Measurements from ENCODE around the gene LHFPL3. TPM values are rescaled to one million over a fixed set of nuclear protein-coding genes. Genes with fewer than 3 reads are reported as not detected.
"Not testable (repeated sequence)": the region's sequence is repeated elsewhere in the genome, so short reads cannot be mapped to it uniquely, and the experiment has no call there.

The LHFPL3 gene
- polyA plus RNA-seq, 1 donor from 2014 or later = 5.6 TPM

DNA sequence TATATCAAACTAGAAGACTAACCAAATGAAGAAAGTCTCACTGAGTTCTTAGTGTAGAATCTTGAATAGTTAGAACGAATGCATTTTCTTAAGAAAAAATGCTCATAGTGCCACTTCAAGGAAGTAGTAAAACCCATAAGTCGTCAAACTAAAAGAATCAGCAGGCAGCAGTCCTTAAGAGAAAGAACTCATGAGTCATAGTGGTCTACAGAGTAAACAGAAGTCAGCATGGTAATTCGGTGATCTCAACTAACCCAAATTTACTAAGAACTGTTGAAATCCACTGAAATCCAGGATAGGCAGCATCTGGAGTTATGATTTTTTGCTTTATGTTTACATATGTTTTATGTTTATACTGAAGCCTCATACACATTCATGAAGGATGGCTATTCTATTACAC lies 256.2 kb downstream of the LHFPL3 start:
- TF ChIP-seq RAD21 (conservative IDR thresholded peaks at IDR 0.05) (no peak), TAF1 (IDR thresholded peaks at IDR 0.05; ENCODE audit: low read depth) (no peak), EP300 (conservative IDR thresholded peaks at IDR 0.05; ENCODE audit: poor library complexity, severe bottlenecking) (no peak), MXI1 (conservative IDR thresholded peaks at IDR 0.05; ENCODE audit: poor library complexity, severe bottlenecking) (no peak), SMC3 (conservative IDR thresholded peaks at IDR 0.05; ENCODE audit: poor library complexity) (no peak), POLR2AphosphoS5 (IDR thresholded peaks at IDR 0.05) (no peak), EZH2 (IDR thresholded peaks at IDR 0.05; ENCODE audit: borderline replicate concordance, insufficient read depth, low read length, poor library complexity, severe bottlenecking) (no peak)
- TF ChIP-seq, protein P1, sequence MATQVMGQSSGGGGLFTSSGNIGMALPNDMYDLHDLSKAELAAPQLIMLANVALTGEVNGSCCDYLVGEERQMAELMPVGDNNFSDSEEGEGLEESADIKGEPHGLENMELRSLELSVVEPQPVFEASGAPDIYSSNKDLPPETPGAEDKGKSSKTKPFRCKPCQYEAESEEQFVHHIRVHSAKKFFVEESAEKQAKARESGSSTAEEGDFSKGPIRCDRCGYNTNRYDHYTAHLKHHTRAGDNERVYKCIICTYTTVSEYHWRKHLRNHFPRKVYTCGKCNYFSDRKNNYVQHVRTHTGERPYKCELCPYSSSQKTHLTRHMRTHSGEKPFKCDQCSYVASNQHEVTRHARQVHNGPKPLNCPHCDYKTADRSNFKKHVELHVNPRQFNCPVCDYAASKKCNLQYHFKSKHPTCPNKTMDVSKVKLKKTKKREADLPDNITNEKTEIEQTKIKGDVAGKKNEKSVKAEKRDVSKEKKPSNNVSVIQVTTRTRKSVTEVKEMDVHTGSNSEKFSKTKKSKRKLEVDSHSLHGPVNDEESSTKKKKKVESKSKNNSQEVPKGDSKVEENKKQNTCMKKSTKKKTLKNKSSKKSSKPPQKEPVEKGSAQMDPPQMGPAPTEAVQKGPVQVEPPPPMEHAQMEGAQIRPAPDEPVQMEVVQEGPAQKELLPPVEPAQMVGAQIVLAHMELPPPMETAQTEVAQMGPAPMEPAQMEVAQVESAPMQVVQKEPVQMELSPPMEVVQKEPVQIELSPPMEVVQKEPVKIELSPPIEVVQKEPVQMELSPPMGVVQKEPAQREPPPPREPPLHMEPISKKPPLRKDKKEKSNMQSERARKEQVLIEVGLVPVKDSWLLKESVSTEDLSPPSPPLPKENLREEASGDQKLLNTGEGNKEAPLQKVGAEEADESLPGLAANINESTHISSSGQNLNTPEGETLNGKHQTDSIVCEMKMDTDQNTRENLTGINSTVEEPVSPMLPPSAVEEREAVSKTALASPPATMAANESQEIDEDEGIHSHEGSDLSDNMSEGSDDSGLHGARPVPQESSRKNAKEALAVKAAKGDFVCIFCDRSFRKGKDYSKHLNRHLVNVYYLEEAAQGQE (IDR thresholded peaks at IDR 0.05; ENCODE audit: borderline replicate concordance) = no peak
- TF ChIP-seq, protein P2, sequence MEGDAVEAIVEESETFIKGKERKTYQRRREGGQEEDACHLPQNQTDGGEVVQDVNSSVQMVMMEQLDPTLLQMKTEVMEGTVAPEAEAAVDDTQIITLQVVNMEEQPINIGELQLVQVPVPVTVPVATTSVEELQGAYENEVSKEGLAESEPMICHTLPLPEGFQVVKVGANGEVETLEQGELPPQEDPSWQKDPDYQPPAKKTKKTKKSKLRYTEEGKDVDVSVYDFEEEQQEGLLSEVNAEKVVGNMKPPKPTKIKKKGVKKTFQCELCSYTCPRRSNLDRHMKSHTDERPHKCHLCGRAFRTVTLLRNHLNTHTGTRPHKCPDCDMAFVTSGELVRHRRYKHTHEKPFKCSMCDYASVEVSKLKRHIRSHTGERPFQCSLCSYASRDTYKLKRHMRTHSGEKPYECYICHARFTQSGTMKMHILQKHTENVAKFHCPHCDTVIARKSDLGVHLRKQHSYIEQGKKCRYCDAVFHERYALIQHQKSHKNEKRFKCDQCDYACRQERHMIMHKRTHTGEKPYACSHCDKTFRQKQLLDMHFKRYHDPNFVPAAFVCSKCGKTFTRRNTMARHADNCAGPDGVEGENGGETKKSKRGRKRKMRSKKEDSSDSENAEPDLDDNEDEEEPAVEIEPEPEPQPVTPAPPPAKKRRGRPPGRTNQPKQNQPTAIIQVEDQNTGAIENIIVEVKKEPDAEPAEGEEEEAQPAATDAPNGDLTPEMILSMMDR (IDR thresholded peaks at IDR 0.05; ENCODE audit: poor library complexity, severe bottlenecking) = no peak
- no peaks in the 10 kb centered on the region for H3F3A ChIP-seq (ENCODE audit: insufficient read depth, low read length, poor library complexity, severe bottlenecking)

DNA sequence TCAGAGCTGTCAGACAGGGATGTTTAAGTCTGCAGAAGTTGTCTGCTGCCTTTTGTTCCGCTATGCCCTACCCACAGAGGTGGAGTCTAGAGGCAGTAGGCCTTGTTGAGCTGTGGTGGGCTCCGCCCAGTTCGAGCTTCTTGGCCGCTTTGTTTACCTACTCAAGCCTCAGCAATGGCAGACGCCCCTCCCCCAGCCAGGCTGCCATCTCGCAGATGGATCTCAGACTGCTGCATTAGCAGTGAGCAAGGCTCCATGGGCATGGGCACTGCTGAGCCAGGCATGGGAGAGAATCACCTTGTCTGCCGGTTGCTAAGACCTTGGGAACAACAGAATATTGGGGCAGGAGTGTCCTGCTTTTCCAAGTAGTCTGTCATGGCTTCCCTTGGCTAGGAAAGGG lies 267.2 kb downstream of the LHFPL3 start:
- not testable (repeated sequence) for H3K9me3 ChIP-seq (ENCODE audit: low read length); H3K27me3 ChIP-seq (ENCODE audit: insufficient read depth, low read depth, low read length); H3F3A ChIP-seq (ENCODE audit: insufficient read depth, low read length, poor library complexity, severe bottlenecking); H3K9me2 ChIP-seq (ENCODE audit: insufficient read depth, low read length); H3K36me3 ChIP-seq (ENCODE audit: insufficient read depth, low read length); H4K20me1 ChIP-seq (ENCODE audit: insufficient read depth); H3K9ac ChIP-seq (ENCODE audit: low read length); H3K4me2 ChIP-seq (ENCODE audit: low read length); H2AFZ ChIP-seq (ENCODE audit: low read depth, low read length); H3K79me2 ChIP-seq (replicated peaks; ENCODE audit: insufficient read depth, low read length); H3K4me3 ChIP-seq (ENCODE audit: low read length); H3K27ac ChIP-seq (ENCODE audit: low read length)

More for the DNA sequence above, 256.2 kb downstream of the LHFPL3 start:
- H4K20me1 ChIP-seq (ENCODE audit: insufficient read depth) = no peaks in the 10 kb centered on the region
- no peak overlapping the region for H3K27ac ChIP-seq (ENCODE audit: low read length)
- H3K9me2 ChIP-seq (ENCODE audit: insufficient read depth, low read length) = no peaks in the 10 kb centered on the region
- H3K79me2 ChIP-seq (replicated peaks; ENCODE audit: insufficient read depth, low read length) = no peaks in the 10 kb centered on the region
- no peak overlapping the region for H3K9ac ChIP-seq (ENCODE audit: low read length)
- H3K36me3 ChIP-seq (ENCODE audit: insufficient read depth, low read length) = no peaks in the 10 kb centered on the region
- H3K27me3 ChIP-seq (ENCODE audit: insufficient read depth, low read depth, low read length) = no peaks in the 10 kb centered on the region
- no peak overlapping the region for H3K4me2 ChIP-seq (ENCODE audit: low read length)
- no peak overlapping the region for H2AFZ ChIP-seq (ENCODE audit: low read depth, low read length)
- H3K4me3 ChIP-seq (ENCODE audit: low read length) = no peak overlapping the region
- no peaks in the 10 kb centered on the region for H3K9me3 ChIP-seq (ENCODE audit: low read length)

DNA sequence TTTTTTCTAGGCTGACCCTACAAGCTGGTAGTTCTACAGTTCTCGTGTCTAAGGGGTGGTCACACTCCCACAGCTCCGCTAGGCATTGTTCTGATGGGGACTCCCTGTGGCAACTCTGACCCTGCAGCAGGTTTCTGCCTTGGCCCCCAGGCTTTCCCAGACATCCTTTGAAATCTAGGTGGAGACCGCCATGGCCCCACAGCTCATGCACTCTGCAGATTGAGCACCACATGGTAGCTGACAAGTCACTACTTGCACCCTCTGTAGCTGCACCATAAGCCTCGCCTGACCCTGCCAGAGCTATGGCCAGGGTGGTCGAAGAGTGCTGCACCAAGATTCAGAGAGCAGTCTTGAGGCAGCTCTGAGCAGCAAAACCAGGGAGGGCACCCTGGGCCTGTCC lies 275.6 kb downstream of the LHFPL3 start:
- Histone ChIP-seq H3K27ac (ENCODE audit: low read length) (no peak overlapping the region), H3K4me2 (ENCODE audit: low read length) (no peak overlapping the region), H3K9ac (ENCODE audit: low read length) (no peak overlapping the region), H3F3A (ENCODE audit: insufficient read depth, low read length, poor library complexity, severe bottlenecking) (no peaks in the 10 kb centered on the region), H3K79me2 (replicated peaks; ENCODE audit: insufficient read depth, low read length) (no peaks in the 10 kb centered on the region), H3K36me3 (ENCODE audit: insufficient read depth, low read length) (no peaks in the 10 kb centered on the region), H3K4me3 (ENCODE audit: low read length) (no peak overlapping the region), H3K9me2 (ENCODE audit: insufficient read depth, low read length) (no peaks in the 10 kb centered on the region), H2AFZ (ENCODE audit: low read depth, low read length) (no peak overlapping the region), H4K20me1 (ENCODE audit: insufficient read depth) (no peaks in the 10 kb centered on the region), H3K27me3 (ENCODE audit: insufficient read depth, low read depth, low read length) (no peaks in the 10 kb centered on the region), H3K9me3 (ENCODE audit: low read length) (no peaks in the 10 kb centered on the region)
- TF ChIP-seq MXI1 (conservative IDR thresholded peaks at IDR 0.05; ENCODE audit: poor library complexity, severe bottlenecking) (no peak), EZH2 (IDR thresholded peaks at IDR 0.05; ENCODE audit: borderline replicate concordance, insufficient read depth, low read length, poor library complexity, severe bottlenecking) (no peak), SMC3 (conservative IDR thresholded peaks at IDR 0.05; ENCODE audit: poor library complexity) (no peak), TAF1 (IDR thresholded peaks at IDR 0.05; ENCODE audit: low read depth) (no peak), RAD21 (conservative IDR thresholded peaks at IDR 0.05) (no peak), EP300 (conservative IDR thresholded peaks at IDR 0.05; ENCODE audit: poor library complexity, severe bottlenecking) (no peak), POLR2AphosphoS5 (IDR thresholded peaks at IDR 0.05) (no peak)
- TF ChIP-seq, protein P1 (IDR thresholded peaks at IDR 0.05; ENCODE audit: borderline replicate concordance) = no peak
- TF ChIP-seq, protein P2 (IDR thresholded peaks at IDR 0.05; ENCODE audit: poor library complexity, severe bottlenecking) = no peak
